Endothelial cell of umbilical vein (primary cell): ENCODE data around the gene PLA2G5. TPM values are rescaled to one million over a fixed set of nuclear protein-coding genes. Genes with fewer than 3 reads are reported as not detected.

Source experiments
- BruUV-seq: library from RNA; stranded (reverse); fragments of 400-500 nt; replicated peaks from 2 replicates; lab custom pipeline; 2021; lab: Mats Ljungman, UMichigan
- CTCF ChIA-PET: fragments of 300-600, 350-600 bp; sonication (Branson Sonifier 250); formaldehyde crosslinking; loops from one replicate; lab custom pipeline; 2021; ENCODE audit warnings: antibody characterized with exemption, inconsistent platforms; lab: Charles Lee
- POLR2A ChIA-PET: fragments of 300-600, 350-600 bp; sonication (Branson Sonifier 250); formaldehyde crosslinking; loops from one replicate; lab custom pipeline; 2021; ENCODE audit warnings: antibody characterized with exemption, inconsistent platforms; lab: Charles Lee
- DNase-seq: peaks from one replicate; pipeline ENCODE4 v3.0.0-alpha.2; 2011; ENCODE audit warnings: low read depth, low spot score
- FAIRE-seq: peaks from 2 replicates; lab custom pipeline; 2011; peaks lifted over from hg19 to GRCh38; lab: Jason Lieb, UNC
- H2AFZ ChIP-seq: 2 replicates; pipeline ENCODE4 v1.6.0; 2012; ENCODE audit warnings: low read depth, low read length, control low read depth, inconsistent platforms
- H3K27ac ChIP-seq: 2 replicates; pipeline ENCODE4 v1.5.1; 2011; ENCODE audit warnings: low read depth, mild to moderate bottlenecking, control low read depth, low read length, moderate library complexity; ENCODE audit not compliant: insufficient read depth
- H3K27me3 ChIP-seq, 2 experiments: 2 replicates each; pipeline versions ENCODE4 v1.6.0 to v1.6.1; 2011; ENCODE audit warnings: low read length in 2 of 2, mixed read lengths in 1 of 2; ENCODE audit not compliant: control insufficient read depth in 2 of 2, insufficient read depth in 2 of 2
- H3K36me3 ChIP-seq, 2 experiments: 2 replicates in 1 of 2; 3 replicates in 1 of 2; pipeline ENCODE4 v1.5.1; 2011; ENCODE audit warnings: low read length in 2 of 2, mild to moderate bottlenecking in 1 of 2, moderate library complexity in 1 of 2; ENCODE audit not compliant: control insufficient read depth in 2 of 2, insufficient read depth in 2 of 2; ENCODE audit errors: extremely low read depth in 1 of 2
- H3K4me1 ChIP-seq: 3 replicates; pipeline ENCODE4 v1.5.1; 2011; ENCODE audit warnings: mild to moderate bottlenecking, low read length; ENCODE audit not compliant: control insufficient read depth, insufficient read depth; ENCODE audit errors: extremely low read depth
- H3K4me2 ChIP-seq: 2 replicates; pipeline ENCODE4 v1.6.1; 2011; ENCODE audit warnings: low read length, control low read depth, mixed read lengths; ENCODE audit not compliant: insufficient read depth
- H3K4me3 ChIP-seq, 3 experiments: fragments of 200-600 bp in 1 of 3; sonication (generic), shearing (Covaris generic) in 1 of 3; replicated peaks in 1 of 3; 2 replicates each; pipeline ENCODE4 v1.5.1; 2011 to 2016; ENCODE audit warnings: control low read depth in 3 of 3, low read length in 3 of 3, mild to moderate bottlenecking in 2 of 3, inconsistent platforms in 1 of 3, low read depth in 1 of 3, moderate library complexity in 1 of 3; ENCODE audit not compliant: insufficient read depth in 1 of 3
- H3K79me2 ChIP-seq: 2 replicates; pipeline ENCODE4 v1.6.0; 2012; ENCODE audit warnings: low read length, inconsistent platforms; ENCODE audit not compliant: control insufficient read depth, insufficient read depth
- H3K9ac ChIP-seq: replicated peaks from 2 replicates; pipeline ENCODE3; 2011; ENCODE audit warnings: low read length, control low read depth; ENCODE audit not compliant: insufficient read depth; ENCODE audit errors: extremely low read depth
- H3K9me1 ChIP-seq: replicated peaks from 3 replicates; pipeline ENCODE4 v1.6.0; 2011; ENCODE audit warnings: mild to moderate bottlenecking, low read length; ENCODE audit not compliant: control insufficient read depth, insufficient read depth; ENCODE audit errors: extremely low read depth
- H3K9me3 ChIP-seq: replicated peaks from 2 replicates; pipeline ENCODE4 v1.5.1; 2012; ENCODE audit warnings: low read length, inconsistent platforms; ENCODE audit not compliant: control insufficient read depth, insufficient read depth
- H4K20me1 ChIP-seq: replicated peaks from 2 replicates; pipeline ENCODE3; 2011; ENCODE audit warnings: mild to moderate bottlenecking, low read length; ENCODE audit not compliant: control insufficient read depth, insufficient read depth; ENCODE audit errors: extremely low read depth
- EZH2 ChIP-seq: IDR thresholded peaks from 2 replicates; pipeline ENCODE4 v1.6.1; 2012; ENCODE audit warnings: borderline replicate concordance, low read depth, mild to moderate bottlenecking, moderate library complexity, low read length, inconsistent platforms; ENCODE audit not compliant: severe bottlenecking
- MYC ChIP-seq: IDR thresholded peaks from one replicate; pipeline ENCODE4 v1.6.1; 2011; ENCODE audit warnings: mild to moderate bottlenecking, low read depth, low read length
- POLR2AphosphoS5 ChIP-seq: IDR thresholded peaks from 2 replicates; pipeline ENCODE4 v1.6.1; 2012; ENCODE audit warnings: low read depth, mild to moderate bottlenecking, control low read depth, low read length, moderate library complexity; ENCODE audit not compliant: insufficient read depth
- dilution Hi-C: fragments of 300-500 bp; cut with MboI; formaldehyde crosslinking; loops from one replicate; pipeline ENCODE4 v1.15.0; 2019; ENCODE audit warnings: low sequenced_read_pairs; ENCODE audit not compliant: extremely low pct_ligation_motif_present
- intact Hi-C: fragments of 100-400 bp; cut with micrococcal nuclease; formaldehyde crosslinking; loops from one replicate; pipeline ENCODE4 v1.10.0; 2022
- polyA plus RNA-seq, 4 experiments: library from polyadenylated mRNA; depleted of rRNA in 3 of 4; stranded (reverse) in 3 of 4; unstranded in 1 of 4; fragments of >200 nt; gene quantifications; 2 replicates each; pipeline versions ENCODE4 v1.2.1 to v1.2.3, GENCODE V29; 2011 to 2012; ENCODE audit warnings: missing spikeins in 1 of 4
- total RNA-seq: library from RNA; stranded (reverse); gene quantifications from 2 replicates; pipeline ENCODE4 v1.2.3, GENCODE V29; 2021
- TF ChIP-seq, protein P1 (sequence below): IDR thresholded peaks from 2 replicates; pipeline ENCODE4 v1.6.1; 2011; ENCODE audit not compliant: insufficient read depth, insufficient read length

The PLA2G5 gene
- total and polyA plus RNA-seq, 2 donors (not counting 3 experiments of a cell fraction or from before 2014, with no cell fraction given) = 0.06 TPM; not detected in 1

DNA sequence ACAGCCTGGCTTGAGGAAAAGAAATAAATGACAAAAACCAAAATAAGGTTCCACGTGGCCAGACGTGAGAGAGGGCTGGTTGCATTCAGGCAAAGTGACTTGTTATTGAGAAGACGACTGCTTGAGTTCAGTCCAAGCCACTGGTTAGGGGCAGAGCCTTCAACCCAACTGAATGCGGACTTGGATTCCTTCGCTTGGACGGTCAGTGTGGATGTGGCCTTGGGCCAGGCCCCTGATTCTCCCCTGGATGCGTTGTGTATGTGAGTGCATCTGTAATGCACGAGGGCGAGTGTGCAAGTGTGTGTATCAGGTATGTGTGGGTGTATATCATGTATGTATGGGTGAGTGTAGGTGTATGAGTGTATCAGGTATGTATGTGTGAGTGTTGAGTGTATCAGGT, 71.0 kb downstream of the PLA2G5 start:
- Histone ChIP-seq H3K27ac (no peak overlapping the region), H3K9ac (no peak overlapping the region), H3K36me3 (no peaks in the 10 kb centered on the region), H4K20me1 (no peaks in the 10 kb centered on the region), H3K4me3 (no peak overlapping the region), H3K4me2 (no peak overlapping the region), H2AFZ (no peak overlapping the region), H3K27me3 (no peaks in the 10 kb centered on the region), H3K9me3 (no peaks in the 10 kb centered on the region), H3K4me1 (no peaks in the 10 kb centered on the region), H3K79me2 (no peaks in the 10 kb centered on the region), H3K9me1 (no peaks in the 10 kb centered on the region)
- no TSS peak for BruUV-seq
- ChIA-PET POLR2A (no interaction called here), CTCF (no interaction called here)
- no peak for DNase-seq
- intact Hi-C loops = no loop called here
- dilution Hi-C loops = no loop called here
- no peak for TF ChIP-seq POLR2AphosphoS5
- no peak for TF ChIP-seq MYC
- no peak for TF ChIP-seq EZH2
- FAIRE-seq = no peak

DNA sequence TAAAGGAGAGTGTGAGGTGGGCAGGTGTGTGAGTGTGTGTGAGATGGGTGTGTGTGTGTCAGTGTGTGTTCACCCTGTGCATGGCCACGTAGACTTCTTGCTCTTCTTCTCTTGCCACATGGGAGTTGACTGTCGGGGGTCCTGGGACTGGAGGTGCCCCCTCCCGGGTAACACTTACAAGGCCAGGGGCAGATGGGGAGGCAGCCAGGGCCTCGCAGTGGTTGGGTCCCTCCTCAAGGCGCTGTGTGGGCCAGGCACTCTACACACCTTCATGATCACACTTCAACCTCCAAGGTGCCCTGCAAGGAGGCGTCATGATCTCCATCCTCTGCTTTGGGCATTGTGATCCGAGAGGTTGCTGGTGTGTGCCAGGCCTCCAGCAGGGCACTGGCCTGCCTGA, 71.5 kb downstream of the PLA2G5 start:
- dilution Hi-C loops = no loop called here
- H3K27me3 ChIP-seq = no peaks in the 10 kb centered on the region
- H3K9ac ChIP-seq = no peak overlapping the region
- H3K9me1 ChIP-seq = no peaks in the 10 kb centered on the region
- DNase-seq = no peak
- no peaks in the 10 kb centered on the region for H3K4me1 ChIP-seq
- ChIA-PET POLR2A (no interaction called here), CTCF (no interaction called here)
- H3K9me3 ChIP-seq = no peaks in the 10 kb centered on the region
- H2AFZ ChIP-seq = no peak overlapping the region
- H4K20me1 ChIP-seq = no peaks in the 10 kb centered on the region
- intact Hi-C loops = no loop called here
- H3K36me3 ChIP-seq = no peaks in the 10 kb centered on the region
- TF ChIP-seq, protein P1, sequence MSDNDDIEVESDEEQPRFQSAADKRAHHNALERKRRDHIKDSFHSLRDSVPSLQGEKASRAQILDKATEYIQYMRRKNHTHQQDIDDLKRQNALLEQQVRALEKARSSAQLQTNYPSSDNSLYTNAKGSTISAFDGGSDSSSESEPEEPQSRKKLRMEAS = no peak
- TF ChIP-seq POLR2AphosphoS5 = no peak
- no peak for TF ChIP-seq EZH2
- TF ChIP-seq MYC = no peak
- H3K79me2 ChIP-seq = no peaks in the 10 kb centered on the region
- H3K4me2 ChIP-seq = no peak overlapping the region
- no peak for FAIRE-seq
- BruUV-seq = no TSS peak
- no peak overlapping the region for H3K4me3 ChIP-seq
- no peak overlapping the region for H3K27ac ChIP-seq

Other genes with a start within 250 kb of the PLA2G5 start
- 8.1 and 10.6 TPM in 2 replicates for gene OTUD3, start 187.8 kb upstream of the PLA2G5 start, total RNA-seq
- gene OTUD3, start 187.8 kb upstream of the PLA2G5 start, polyA plus RNA-seq = 3.0 and 3.1 TPM in 2 replicates
- gene PLA2G2E, start 146.6 kb upstream of the PLA2G5 start, total RNA-seq = not detected in 2 replicates
- gene PLA2G2E, start 146.6 kb upstream of the PLA2G5 start, polyA plus RNA-seq = not detected in 2 replicates
- not detected in 2 replicates for gene PLA2G2A, start 90.6 kb upstream of the PLA2G5 start, total RNA-seq
- not detected in 2 replicates for gene PLA2G2A, start 90.6 kb upstream of the PLA2G5 start, polyA plus RNA-seq
- not detected in 2 replicates for gene PLA2G2D, start 49.3 kb downstream of the PLA2G5 start, total RNA-seq
- gene PLA2G2D, start 49.3 kb downstream of the PLA2G5 start, polyA plus RNA-seq = not detected in 2 replicates
- not detected in 2 replicates for gene PLA2G2F, start 69.1 kb downstream of the PLA2G5 start, total RNA-seq
- gene PLA2G2F, start 69.1 kb downstream of the PLA2G5 start, polyA plus RNA-seq = not detected in 2 replicates
- not detected in 2 replicates for gene UBXN10, start 115.9 kb downstream of the PLA2G5 start, total RNA-seq
- not detected in 2 replicates for gene UBXN10, start 115.9 kb downstream of the PLA2G5 start, polyA plus RNA-seq
- gene PLA2G2C, start 116.3 kb downstream of the PLA2G5 start, total RNA-seq = not detected in 2 replicates
- not detected in 2 replicates for gene PLA2G2C, start 116.3 kb downstream of the PLA2G5 start, polyA plus RNA-seq
- not detected in 2 replicates for gene VWA5B1, start 220.7 kb downstream of the PLA2G5 start, total RNA-seq
- not detected in 2 replicates for gene VWA5B1, start 220.7 kb downstream of the PLA2G5 start, polyA plus RNA-seq